ENCODE results near the gene GATAD2A. TPM values are rescaled to one million over a fixed set of nuclear protein-coding genes. Genes with fewer than 3 reads are reported as not detected.
A peak's percentile ranks its signal among the peaks of the same experiment; 100 is the strongest.

GATAD2A gene
- total RNA-seq, 1 experiment from 2014 or later, result 101 TPM

- no peak overlapping the region for H3K27ac ChIP-seq
- H3K4me3 ChIP-seq, result no peak overlapping the region
- no peaks in the 10 kb centered on the region for H3K9me3 ChIP-seq (replicated peaks)
- no peaks in the 10 kb centered on the region for H3K27me3 ChIP-seq
- H3K36me3 ChIP-seq, result no peaks in the 10 kb centered on the region; the same call in 1 of the 2 replicates
- DNase-seq, result no peak
- H3K4me1 ChIP-seq, result no peaks in the 10 kb centered on the region
These were observed 127.6 kb downstream of the GATAD2A start for GRCh38 chr19:19532806-19533701.

GRCh38 chr19:19533841-19534240 lies 128.4 kb downstream of the GATAD2A start:
- no peaks in the 10 kb centered on the region for H3K9me3 ChIP-seq (replicated peaks)
- no peak overlapping the region for H3K27ac ChIP-seq
- DNase-seq, result no peak
- no peaks in the 10 kb centered on the region for H3K36me3 ChIP-seq
- H3K4me3 ChIP-seq, result no peak overlapping the region
- H3K27me3 ChIP-seq, result no peaks in the 10 kb centered on the region
- H3K4me1 ChIP-seq, result peaks cover 5% of the 10 kb centered on the region; the same call in 1 of the 2 replicates

- no peaks in the 10 kb centered on the region for H3K36me3 ChIP-seq
These were observed 129.2 kb downstream of the GATAD2A start for GRCh38 chr19:19534556-19535265.

GRCh38 chr19:19535311-19536191 lies 130.1 kb downstream of the GATAD2A start:
- DNase-seq, result no peak
- Histone ChIP-seq H3K27me3 (no peaks in the 10 kb centered on the region), H3K9me3 (replicated peaks) (no peaks in the 10 kb centered on the region), H3K4me1 (peaks cover 5% of the 10 kb centered on the region; the same call in 1 of the 2 replicates), H3K36me3 (no peaks in the 10 kb centered on the region), H3K4me3 (no peak overlapping the region), H3K27ac (no peak overlapping the region)

More at GRCh38 chr19:19534556-19535265, 129.2 kb downstream of the GATAD2A start:
- DNase-seq, result no peak
- Histone ChIP-seq H3K27ac (no peak overlapping the region), H3K27me3 (no peaks in the 10 kb centered on the region), H3K4me1 (peaks cover 5% of the 10 kb centered on the region; the same call in 1 of the 2 replicates), H3K4me3 (no peak overlapping the region), H3K9me3 (replicated peaks) (no peaks in the 10 kb centered on the region)

- H3K9me3 ChIP-seq (replicated peaks), result no peaks in the 10 kb centered on the region
- H3K4me3 ChIP-seq, result no peak overlapping the region
These were observed 131.9 kb downstream of the GATAD2A start for GRCh38 chr19:19537075-19538048.

GRCh38 chr19:19538061-19538784 lies 132.7 kb downstream of the GATAD2A start, which contains the start of gene CILP2:
CILP2 (plus strand) TSS chr19:19538265; CDS start chr19:19538350, 85 bp downstream.
- no peaks in the 10 kb centered on the region for H3K27me3 ChIP-seq
- no peaks in the 10 kb centered on the region for H3K36me3 ChIP-seq
- DNase-seq, result peak; percentile 65 to 66
- H3K4me1 ChIP-seq, result peaks cover 5% of the 10 kb centered on the region; the same call in 1 of the 2 replicates
- H3K27ac ChIP-seq, result no peak within 1 kb of the TSS
- H3K4me3 ChIP-seq, result peak within 1 kb of the TSS; percentile 49
- H3K9me3 ChIP-seq (replicated peaks), result no peaks in the 10 kb centered on the region

More at GRCh38 chr19:19537075-19538048, 131.9 kb downstream of the GATAD2A start:
- H3K36me3 ChIP-seq, result no peaks in the 10 kb centered on the region
- peaks cover 5% of the 10 kb centered on the region; the same call in 1 of the 2 replicates for H3K4me1 ChIP-seq
- no peaks in the 10 kb centered on the region for H3K27me3 ChIP-seq
- no peak for DNase-seq
- H3K27ac ChIP-seq, result no peak overlapping the region

GRCh38 chr19:19538785-19539166 lies 133.3 kb downstream of the GATAD2A start:
- H3K9me3 ChIP-seq (replicated peaks), result no peaks in the 10 kb centered on the region
- H3K36me3 ChIP-seq, result no peaks in the 10 kb centered on the region
- H3K4me1 ChIP-seq, result peaks cover 5% of the 10 kb centered on the region; the same call in 1 of the 2 replicates
- H3K27ac ChIP-seq, result no peak overlapping the region
- H3K4me3 ChIP-seq, result peak overlapping the region; percentile 49
- DNase-seq, result no peak
- no peaks in the 10 kb centered on the region for H3K27me3 ChIP-seq

GRCh38 chr19:19539698-19540063 lies 134.2 kb downstream of the GATAD2A start:
- Histone ChIP-seq H3K4me3 (no peak overlapping the region), H3K27ac (no peak overlapping the region), H3K9me3 (replicated peaks) (no peaks in the 10 kb centered on the region), H3K4me1 (peaks cover 5% of the 10 kb centered on the region; the same call in 1 of the 2 replicates), H3K36me3 (no peaks in the 10 kb centered on the region), H3K27me3 (no peaks in the 10 kb centered on the region)
- no peak for DNase-seq

GRCh38 chr19:19540064-19540714 lies 134.7 kb downstream of the GATAD2A start:
- no peaks in the 10 kb centered on the region for H3K27me3 ChIP-seq
- no peak overlapping the region for H3K27ac ChIP-seq
- no peaks in the 10 kb centered on the region for H3K36me3 ChIP-seq
- H3K4me3 ChIP-seq, result no peak overlapping the region
- H3K9me3 ChIP-seq (replicated peaks), result no peaks in the 10 kb centered on the region
- peaks cover 5% of the 10 kb centered on the region; the same call in 1 of the 2 replicates for H3K4me1 ChIP-seq
- no peak for DNase-seq

GRCh38 chr19:19540715-19541515 lies 135.4 kb downstream of the GATAD2A start:
- Histone ChIP-seq H3K4me1 (peaks cover 5% of the 10 kb centered on the region; the same call in 1 of the 2 replicates), H3K9me3 (replicated peaks) (no peaks in the 10 kb centered on the region), H3K27ac (no peak overlapping the region), H3K4me3 (no peak overlapping the region), H3K36me3 (no peaks in the 10 kb centered on the region), H3K27me3 (no peaks in the 10 kb centered on the region)
- no peak for DNase-seq

- no peaks in the 10 kb centered on the region for H3K36me3 ChIP-seq
- no peak overlapping the region for H3K4me3 ChIP-seq
- DNase-seq, result no peak
- peaks cover 5% of the 10 kb centered on the region; the same call in 1 of the 2 replicates for H3K4me1 ChIP-seq
- H3K27me3 ChIP-seq, result no peaks in the 10 kb centered on the region
- no peaks in the 10 kb centered on the region for H3K9me3 ChIP-seq (replicated peaks)
- no peak overlapping the region for H3K27ac ChIP-seq
These were observed 136.1 kb downstream of the GATAD2A start for GRCh38 chr19:19541616-19542015.

GRCh38 chr19:19542507-19542906 lies 137.0 kb downstream of the GATAD2A start:
- Histone ChIP-seq H3K4me1 (peaks cover 5% of the 10 kb centered on the region; the same call in 1 of the 2 replicates), H3K4me3 (no peak overlapping the region), H3K27ac (no peak overlapping the region), H3K36me3 (no peaks in the 10 kb centered on the region), H3K27me3 (no peaks in the 10 kb centered on the region), H3K9me3 (replicated peaks) (no peaks in the 10 kb centered on the region)
- DNase-seq, result no peak
